RWPE2 (cell line): ENCODE results near the gene INSRR.

Experiments
- ATAC-seq: fragments of 200-7000 bp; cut with Tn5 transposase; 3 replicates; pipeline ENCODE4 v1.9.1; 2021; ENCODE audit warnings: low read depth
- DNase-seq: peaks from one replicate; pipeline ENCODE4 v3.0.0-alpha.2; 2020; ENCODE audit warnings: low spot score
- H3K27ac ChIP-seq: fragments of 450-650 bp; 2 replicates; pipeline ENCODE4 v1.5.1; 2017; ENCODE audit warnings: mild to moderate bottlenecking; ENCODE audit not compliant: poor library complexity, severe bottlenecking
- H3K27me3 ChIP-seq: fragments of 250-450 bp; sonication (Bioruptor Pico); 2 replicates; pipeline ENCODE4 v1.5.1; 2021; ENCODE audit warnings: mild to moderate bottlenecking, moderate library complexity; ENCODE audit not compliant: insufficient read depth, poor library complexity, severe bottlenecking
- H3K36me3 ChIP-seq: fragments of 250-450 bp; sonication (Bioruptor Pico); 2 replicates; pipeline ENCODE4 v1.5.1; 2020; ENCODE audit warnings: low read depth, mild to moderate bottlenecking, moderate library complexity
- H3K4me1 ChIP-seq: fragments of 250-450 bp; sonication (Bioruptor Pico); 2 replicates; pipeline ENCODE4 v1.5.1; 2021; ENCODE audit warnings: mild to moderate bottlenecking, moderate library complexity; ENCODE audit not compliant: insufficient read depth, poor library complexity, severe bottlenecking
- H3K4me3 ChIP-seq: fragments of 250-450 bp; sonication (Bioruptor Pico); 2 replicates; pipeline ENCODE4 v1.5.1; 2021; ENCODE audit warnings: mild to moderate bottlenecking, moderate library complexity; ENCODE audit not compliant: severe bottlenecking
- H3K9me3 ChIP-seq: fragments of 250-450 bp; sonication (Bioruptor Pico); 2 replicates; pipeline ENCODE4 v1.5.1; 2021; ENCODE audit warnings: mild to moderate bottlenecking, moderate library complexity; ENCODE audit not compliant: severe bottlenecking
- CTCF ChIP-seq: fragments of 450-650 bp; IDR thresholded peaks from one replicate; pipeline ENCODE4 v1.5.1; 2017; ENCODE audit warnings: mild to moderate bottlenecking, moderate library complexity; ENCODE audit not compliant: poor library complexity, severe bottlenecking

Gene INSRR

GRCh38 chr1:156869455-156869854 is 10.5 kb upstream of the INSRR start:
- ATAC-seq = no peak
- H3K9me3 ChIP-seq = no peaks in the 10 kb centered on the region
- TF ChIP-seq CTCF = no peak
- no peak overlapping the region for H3K4me3 ChIP-seq
- no peaks in the 10 kb centered on the region for H3K36me3 ChIP-seq
- no peaks in the 10 kb centered on the region for H3K27me3 ChIP-seq
- no peak for DNase-seq
- no peak overlapping the region for H3K27ac ChIP-seq
- peaks cover 12% of the 10 kb centered on the region for H3K4me1 ChIP-seq

GRCh38 chr1:156868341-156868740 is 9.4 kb upstream of the INSRR start:
- no peak for TF ChIP-seq CTCF
- no peak for ATAC-seq
- no peaks in the 10 kb centered on the region for H3K36me3 ChIP-seq
- H3K9me3 ChIP-seq = no peaks in the 10 kb centered on the region
- no peak overlapping the region for H3K4me3 ChIP-seq
- no peak overlapping the region for H3K27ac ChIP-seq
- peaks cover 12% of the 10 kb centered on the region for H3K4me1 ChIP-seq
- DNase-seq = no peak
- no peaks in the 10 kb centered on the region for H3K27me3 ChIP-seq

- H3K27me3 ChIP-seq = peaks cover 5% of the 10 kb centered on the region
- H3K36me3 ChIP-seq = no peaks in the 10 kb centered on the region
- no peak for DNase-seq
- H3K27ac ChIP-seq = no peak overlapping the region
- no peak for ATAC-seq
- peaks cover 12% of the 10 kb centered on the region for H3K4me1 ChIP-seq
- no peaks in the 10 kb centered on the region for H3K9me3 ChIP-seq
- H3K4me3 ChIP-seq = no peak overlapping the region
- TF ChIP-seq CTCF = no peak
These were observed 7.5 kb upstream of the INSRR start for GRCh38 chr1:156866249-156866909.

- TF ChIP-seq CTCF = no peak
- H3K4me1 ChIP-seq = peaks cover 9% of the 10 kb centered on the region
These were observed 6.9 kb upstream of the INSRR start for GRCh38 chr1:156865865-156866248.

GRCh38 chr1:156865258-156865657 is 6.3 kb upstream of the INSRR start:
- H3K4me3 ChIP-seq = no peak overlapping the region
- ATAC-seq = no peak
- DNase-seq = no peak
- no peak overlapping the region for H3K27ac ChIP-seq
- H3K27me3 ChIP-seq = peaks cover 16% of the 10 kb centered on the region
- no peak for TF ChIP-seq CTCF
- H3K36me3 ChIP-seq = no peaks in the 10 kb centered on the region
- no peaks in the 10 kb centered on the region for H3K9me3 ChIP-seq
- peaks cover 3% of the 10 kb centered on the region for H3K4me1 ChIP-seq

More at GRCh38 chr1:156865865-156866248, 6.9 kb upstream of the INSRR start:
- H3K27me3 ChIP-seq = peaks cover 10% of the 10 kb centered on the region
- H3K9me3 ChIP-seq = no peaks in the 10 kb centered on the region
- no peaks in the 10 kb centered on the region for H3K36me3 ChIP-seq
- DNase-seq = no peak
- H3K27ac ChIP-seq = no peak overlapping the region
- no peak overlapping the region for H3K4me3 ChIP-seq
- no peak for ATAC-seq
